Spleen (tissue), 11 donors: Measurements from ENCODE around the gene CXCR3. TPM values are rescaled to one million over a fixed set of nuclear protein-coding genes. Genes with fewer than 3 reads are reported as not detected.
A peak's percentile ranks its signal among the peaks of the same experiment; 100 is the strongest.

Experiments used
- DNase-seq: peaks from one replicate; pipeline ENCODE4 v3.0.0-alpha.2; 2020
- H3K27ac ChIP-seq, 8 donors: fragments of 200-600 bp; sonication (generic) in 7 of 8; 1 replicate in 4 of 8; 2 replicates in 4 of 8; pipeline versions ENCODE4 v1.5.0 to v1.8.0; 2016 to 2021; ENCODE audit warnings: inconsistent platforms in 4 of 8, mild to moderate bottlenecking in 4 of 8, moderate library complexity in 1 of 8
- H3K27me3 ChIP-seq, 7 donors: fragments of 200-600 bp; sonication (generic) in 6 of 7; replicated peaks in 1 of 7; 1 replicate in 4 of 7; 2 replicates in 3 of 7; pipeline versions ENCODE4 v1.5.0 to v1.8.0; 2016 to 2021; ENCODE audit warnings: inconsistent platforms in 3 of 7, mild to moderate bottlenecking in 1 of 7
- H3K36me3 ChIP-seq, 6 donors: fragments of 200-600 bp; sonication (generic) in 5 of 6; 1 replicate in 4 of 6; 2 replicates in 2 of 6; pipeline versions ENCODE4 v1.5.0 to v1.8.0; 2016 to 2021; ENCODE audit warnings: inconsistent platforms in 2 of 6
- H3K4me1 ChIP-seq, 6 donors: fragments of 200-600 bp; sonication (generic) in 5 of 6; 1 replicate in 3 of 6; 2 replicates in 3 of 6; pipeline versions ENCODE4 v1.5.0 to v1.8.0; 2016 to 2021; ENCODE audit warnings: inconsistent platforms in 3 of 6
- H3K4me3 ChIP-seq, 8 donors: fragments of 200-600 bp; sonication (generic) in 7 of 8; 1 replicate in 4 of 8; 2 replicates in 4 of 8; pipeline versions ENCODE4 v1.5.0 to v1.8.0; 2016 to 2021; ENCODE audit warnings: inconsistent platforms in 4 of 8, mild to moderate bottlenecking in 4 of 8, moderate library complexity in 2 of 8
- H3K9me3 ChIP-seq, 8 donors: fragments of 200-600 bp; sonication (generic) in 7 of 8; 1 replicate in 4 of 8; 2 replicates in 4 of 8; pipeline versions ENCODE4 v1.5.0 to v1.8.0; 2016 to 2021; ENCODE audit warnings: inconsistent platforms in 4 of 8
- CTCF ChIP-seq, 11 experiments: fragments of 200-600 bp in 7 of 11; fragments of 450-650 bp in 4 of 11; sonication (generic) in 4 of 11; IDR thresholded peaks in 8 of 11; conservative IDR thresholded peaks in 3 of 11; 1 replicate in 7 of 11; 2 replicates in 4 of 11; pipeline versions ENCODE4 v1.4.0 to v1.8.0; 2016 to 2021; ENCODE audit warnings: antibody characterized with exemption in 11 of 11, inconsistent platforms in 4 of 11, mild to moderate bottlenecking in 1 of 11
- POLR2A ChIP-seq, 3 donors: fragments of 450-650 bp; IDR thresholded peaks; one replicate each; pipeline ENCODE4 v1.5.1; 2017; ENCODE audit warnings: antibody characterized with exemption in 3 of 3, mild to moderate bottlenecking in 1 of 3
- POLR2AphosphoS5 ChIP-seq, 3 donors: sonication (generic); formaldehyde crosslinking; IDR thresholded peaks; one replicate each; pipeline ENCODE4 v1.5.1; 2017; ENCODE audit warnings: antibody characterized with exemption in 3 of 3
- WGBS, 5 donors: extraction: QIAGEN DNeasy Blood & Tissue Kit in 3 of 5; methylation state at CpG; one replicate each; pipeline versions ENCODE4 v1.1.5 to v1.1.7; 2013 to 2018; 5-methylcytosine and 5-hydroxymethylcytosine counted together
- intact Hi-C: fragments of 100-400 bp; cut with DNase I; formaldehyde crosslinking; loops from one replicate; pipeline ENCODE4 v1.15.0; 2023; ENCODE audit warnings: low total_unique reads
- polyA plus RNA-seq, 3 donors: library from polyadenylated mRNA; stranded (reverse); fragments of 200-250 nt; gene quantifications; one replicate each; pipeline ENCODE4 v1.2.1, GENCODE V29; 2013
- total RNA-seq, 7 donors: library from RNA; depleted of rRNA in 3 of 7; stranded (reverse); fragments of >200 nt in 3 of 7; fragmentation: NEBNext Ultra II Directional in 4 of 7; extraction: Animal tissue kit (Norgen Biotek cat#: 25700) in 4 of 7; gene quantifications; one replicate each; pipeline versions ENCODE4 v1.1.0 to v1.2.1, GENCODE V29; 2016 to 2021
- donor health status: healthy with polysubstance abuse.
- donor health status: DM: no; HTN: no; CAD: no; lungs with moderate emphysema.
- donor health status: DM: no; HTN: no; CAD: no.
- donor health status: Bipolar disorder and iron deficiency.
- donor health status: healthy.
- donor health status: DM: no; HTN: no; CAD: no.
- donor health status: DM: yes; HTN: yes; CAD: no.

The CXCR3 gene
- total and polyA plus RNA-seq, 10 donors: 4.4 to 13.9 (median 8.0) TPM

GRCh38 chrX:71622576-71623450 is 4.5 kb upstream of the CXCR3 start:
- Histone ChIP-seq H3K27me3 (no peaks in the 10 kb centered on the region), H3K4me3 (peak overlapping the region in 1 of 8 donors; percentile 22), H3K27ac (peak overlapping the region in 7 of 8 donors; percentile 50 to 84 (median 74)), H3K36me3 (no peaks in the 10 kb centered on the region), H3K9me3 (no peaks in the 10 kb centered on the region), H3K4me1 (peaks cover 30 to 77% (median 61%) of the 10 kb centered on the region in 6 donors)
- intact Hi-C loops: no loop called here
- peak; percentile 54 to 77 (median 77) for TF ChIP-seq POLR2AphosphoS5 (IDR thresholded peaks at IDR 0.05)
- TF ChIP-seq CTCF (IDR thresholded peaks at IDR 0.05 in 8 of 11, conservative IDR thresholded peaks at IDR 0.05 in 3 of 11): peak in 2 of 11 experiments; percentile 18 to 24
- no peak for TF ChIP-seq POLR2A (IDR thresholded peaks at IDR 0.05)
- DNase-seq: peak; percentile 90
- WGBS, 5 donors: 11 to 31% (median 25%) methylated on average over 7 to 13 of the region's 13 CpGs

GRCh38 chrX:71622032-71622575 is 3.8 kb upstream of the CXCR3 start:
- H3K27ac ChIP-seq: peak overlapping the region in 7 of 8 donors; percentile 50 to 84 (median 74)
- TF ChIP-seq CTCF (IDR thresholded peaks at IDR 0.05 in 8 of 11, conservative IDR thresholded peaks at IDR 0.05 in 3 of 11): no peak
- no peak for TF ChIP-seq POLR2AphosphoS5 (IDR thresholded peaks at IDR 0.05)
- no peak for TF ChIP-seq POLR2A (IDR thresholded peaks at IDR 0.05)
- no peak overlapping the region for H3K4me3 ChIP-seq
- peaks cover 33 to 84% (median 67%) of the 10 kb centered on the region in 6 donors for H3K4me1 ChIP-seq
- H3K9me3 ChIP-seq: no peaks in the 10 kb centered on the region
- no peaks in the 10 kb centered on the region for H3K36me3 ChIP-seq
- DNase-seq: no peak
- no peaks in the 10 kb centered on the region for H3K27me3 ChIP-seq
- intact Hi-C loops: no loop called here
- 63 to 87% (median 79%) methylated on average over 4 to 9 of the region's 9 CpGs for WGBS, 5 donors

- no peaks in the 10 kb centered on the region for H3K36me3 ChIP-seq
- intact Hi-C loops: no loop called here
- no peak for TF ChIP-seq CTCF (IDR thresholded peaks at IDR 0.05 in 8 of 11, conservative IDR thresholded peaks at IDR 0.05 in 3 of 11)
- no peak for TF ChIP-seq POLR2A (IDR thresholded peaks at IDR 0.05)
- no peak for TF ChIP-seq POLR2AphosphoS5 (IDR thresholded peaks at IDR 0.05)
- H3K4me1 ChIP-seq: peaks cover 33 to 86% (median 72%) of the 10 kb centered on the region in 6 donors
- 65 to 80% (median 74%) methylated on average over 4 to 6 of the region's 6 CpGs for WGBS, 5 donors
- no peaks in the 10 kb centered on the region for H3K27me3 ChIP-seq
- no peaks in the 10 kb centered on the region for H3K9me3 ChIP-seq
- no peak overlapping the region for H3K4me3 ChIP-seq
- H3K27ac ChIP-seq: peak overlapping the region in 5 of 8 donors; percentile 72 to 84 (median 80)
- DNase-seq: no peak
Measured at GRCh38 chrX:71621603-71622002, 3.3 kb upstream of the CXCR3 start.

GRCh38 chrX:71619986-71620385 is 1.7 kb upstream of the CXCR3 start:
- Histone ChIP-seq H3K4me3 (no peak overlapping the region), H3K27me3 (no peaks in the 10 kb centered on the region), H3K36me3 (peaks cover 0 to 5% (median 0%) of the 10 kb centered on the region in 6 donors), H3K4me1 (peaks cover 33 to 80% (median 67%) of the 10 kb centered on the region in 6 donors), H3K9me3 (no peaks in the 10 kb centered on the region), H3K27ac (peak overlapping the region in 5 of 8 donors; percentile 44 to 81 (median 71))
- no peak for TF ChIP-seq POLR2A (IDR thresholded peaks at IDR 0.05)
- no peak for TF ChIP-seq CTCF (IDR thresholded peaks at IDR 0.05 in 8 of 11, conservative IDR thresholded peaks at IDR 0.05 in 3 of 11)
- no peak for TF ChIP-seq POLR2AphosphoS5 (IDR thresholded peaks at IDR 0.05)
- WGBS, 5 donors: 43 to 70% (median 54%) methylated on average over 1 of the region's 1 CpG; no CpG with 5 or more reads in 1 of the 5 donors
- DNase-seq: no peak
- intact Hi-C loops: no loop called here
